ENCODE data around the gene ADAMTSL1.

Gene ADAMTSL1

DNA sequence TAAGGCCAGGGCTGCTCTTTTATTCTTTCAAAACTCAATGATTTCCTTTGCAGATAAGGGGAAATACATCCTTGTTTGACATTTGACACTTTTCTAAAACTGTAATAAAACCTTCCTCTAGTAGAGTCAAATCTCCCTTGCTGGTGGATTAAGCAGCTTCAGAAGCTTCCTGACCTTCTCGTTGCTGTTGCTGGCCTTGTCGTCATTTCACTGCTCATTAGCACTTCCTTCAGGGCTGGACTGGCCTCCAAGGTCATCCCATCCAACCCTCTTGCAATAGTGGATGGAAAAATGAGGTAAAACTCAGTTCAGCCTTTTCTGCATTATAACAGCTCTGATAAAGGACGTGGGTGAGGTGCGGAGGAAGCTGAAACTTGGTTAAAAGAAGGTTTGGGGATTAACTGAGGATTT lies 1.1 kb upstream of the ADAMTSL1 start:
- H3K27me3 ChIP-seq (ENCODE audit: control insufficient read depth, insufficient read depth, low read length) = no peaks in the 10 kb centered on the region
- H3K9me3 ChIP-seq (ENCODE audit: control insufficient read depth, low read length) = no peaks in the 10 kb centered on the region
- no peaks in the 10 kb centered on the region for H3K4me1 ChIP-seq (ENCODE audit: control insufficient read depth, insufficient read depth, low read length)
- H3K4me3 ChIP-seq (ENCODE audit: low read length) = no peak overlapping the region
- H3K36me3 ChIP-seq (ENCODE audit: control insufficient read depth, insufficient read depth, low read length) = no peaks in the 10 kb centered on the region
- no peak overlapping the region for H3K9ac ChIP-seq (ENCODE audit: low read length)

DNA sequence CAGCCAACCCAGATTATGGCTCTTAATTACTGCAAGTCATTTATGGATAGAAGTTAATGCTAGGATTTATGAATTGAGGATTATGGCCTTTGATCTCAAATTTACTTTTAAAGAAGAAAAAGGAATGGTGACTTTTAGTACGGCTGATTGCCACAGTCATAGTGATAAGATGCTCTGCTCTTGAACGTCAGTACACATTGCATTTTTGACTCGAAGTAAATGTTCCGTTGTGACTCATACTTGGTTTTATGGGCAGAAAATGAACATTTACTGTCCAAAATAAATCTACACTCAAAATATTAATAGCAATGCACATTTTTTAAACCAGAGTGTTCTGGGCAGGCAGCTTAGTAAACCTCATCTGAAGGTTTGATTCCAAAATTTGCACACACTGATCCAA lies 830 bp downstream of the ADAMTSL1 start:
- Histone ChIP-seq H3K9me3 (ENCODE audit: control insufficient read depth, low read length) (no peaks in the 10 kb centered on the region), H3K27me3 (ENCODE audit: control insufficient read depth, insufficient read depth, low read length) (no peaks in the 10 kb centered on the region), H3K4me1 (ENCODE audit: control insufficient read depth, insufficient read depth, low read length) (no peaks in the 10 kb centered on the region), H3K36me3 (ENCODE audit: control insufficient read depth, insufficient read depth, low read length) (no peaks in the 10 kb centered on the region), H3K9ac (ENCODE audit: low read length) (no peak overlapping the region), H3K4me3 (ENCODE audit: low read length) (no peak overlapping the region)

DNA sequence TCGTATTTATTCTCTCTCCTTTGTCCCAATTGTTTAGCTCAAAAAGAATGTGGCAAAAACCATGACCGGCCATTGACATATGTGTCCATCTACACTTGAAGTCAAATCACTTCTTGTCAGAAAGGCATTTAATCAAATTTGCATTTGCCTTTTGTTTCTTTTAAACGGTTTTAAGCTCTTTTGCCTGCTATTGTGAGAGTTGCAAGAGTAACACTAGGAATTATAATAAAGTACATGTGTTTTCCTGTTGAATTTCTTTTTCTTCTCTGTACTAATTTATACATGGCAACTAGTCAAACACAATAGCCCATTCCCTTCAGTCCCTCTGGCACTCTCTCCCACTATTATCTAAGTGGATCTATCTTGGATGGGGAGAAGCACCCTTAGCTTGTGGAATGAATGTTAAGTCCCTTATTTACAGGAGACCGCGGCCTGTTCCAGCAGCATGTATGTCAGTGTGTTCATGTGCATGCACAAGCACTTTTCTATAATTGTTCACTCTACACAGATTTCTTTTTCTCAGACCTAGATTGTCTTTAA lies 3.2 kb downstream of the ADAMTSL1 start:
- no peaks in the 10 kb centered on the region for H3K9me3 ChIP-seq (ENCODE audit: control insufficient read depth, low read length)
- H3K36me3 ChIP-seq (ENCODE audit: control insufficient read depth, insufficient read depth, low read length) = no peaks in the 10 kb centered on the region
- H3K9ac ChIP-seq (ENCODE audit: low read length) = no peak overlapping the region
- no peaks in the 10 kb centered on the region for H3K27me3 ChIP-seq (ENCODE audit: control insufficient read depth, insufficient read depth, low read length)
- no peak overlapping the region for H3K4me3 ChIP-seq (ENCODE audit: low read length)
- no peaks in the 10 kb centered on the region for H3K4me1 ChIP-seq (ENCODE audit: control insufficient read depth, insufficient read depth, low read length)

DNA sequence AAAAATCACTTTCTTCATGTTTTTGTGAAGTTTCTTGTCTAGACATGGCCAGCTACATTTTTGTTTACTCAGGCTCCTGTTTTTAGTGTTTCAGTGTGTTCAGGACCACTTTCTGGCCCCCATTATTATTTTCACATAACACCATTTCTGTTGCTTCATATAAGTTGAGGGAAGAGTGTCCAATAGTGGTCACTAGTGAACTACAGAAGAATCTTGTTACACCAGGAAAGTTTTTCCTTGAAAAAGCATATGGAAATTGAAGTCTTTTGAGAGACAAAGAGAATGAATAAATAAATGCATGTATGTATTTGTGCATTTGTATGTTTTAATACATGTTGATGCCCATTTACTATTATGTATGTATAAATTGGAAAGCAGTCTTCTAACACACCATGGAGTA lies 3.8 kb downstream of the ADAMTSL1 start:
- no peaks in the 10 kb centered on the region for H3K36me3 ChIP-seq (ENCODE audit: control insufficient read depth, insufficient read depth, low read length)
- H3K4me1 ChIP-seq (ENCODE audit: control insufficient read depth, insufficient read depth, low read length) = no peaks in the 10 kb centered on the region
- H3K9me3 ChIP-seq (ENCODE audit: control insufficient read depth, low read length) = no peaks in the 10 kb centered on the region
- H3K9ac ChIP-seq (ENCODE audit: low read length) = no peak overlapping the region
- H3K27me3 ChIP-seq (ENCODE audit: control insufficient read depth, insufficient read depth, low read length) = no peaks in the 10 kb centered on the region
- H3K4me3 ChIP-seq (ENCODE audit: low read length) = no peak overlapping the region

DNA sequence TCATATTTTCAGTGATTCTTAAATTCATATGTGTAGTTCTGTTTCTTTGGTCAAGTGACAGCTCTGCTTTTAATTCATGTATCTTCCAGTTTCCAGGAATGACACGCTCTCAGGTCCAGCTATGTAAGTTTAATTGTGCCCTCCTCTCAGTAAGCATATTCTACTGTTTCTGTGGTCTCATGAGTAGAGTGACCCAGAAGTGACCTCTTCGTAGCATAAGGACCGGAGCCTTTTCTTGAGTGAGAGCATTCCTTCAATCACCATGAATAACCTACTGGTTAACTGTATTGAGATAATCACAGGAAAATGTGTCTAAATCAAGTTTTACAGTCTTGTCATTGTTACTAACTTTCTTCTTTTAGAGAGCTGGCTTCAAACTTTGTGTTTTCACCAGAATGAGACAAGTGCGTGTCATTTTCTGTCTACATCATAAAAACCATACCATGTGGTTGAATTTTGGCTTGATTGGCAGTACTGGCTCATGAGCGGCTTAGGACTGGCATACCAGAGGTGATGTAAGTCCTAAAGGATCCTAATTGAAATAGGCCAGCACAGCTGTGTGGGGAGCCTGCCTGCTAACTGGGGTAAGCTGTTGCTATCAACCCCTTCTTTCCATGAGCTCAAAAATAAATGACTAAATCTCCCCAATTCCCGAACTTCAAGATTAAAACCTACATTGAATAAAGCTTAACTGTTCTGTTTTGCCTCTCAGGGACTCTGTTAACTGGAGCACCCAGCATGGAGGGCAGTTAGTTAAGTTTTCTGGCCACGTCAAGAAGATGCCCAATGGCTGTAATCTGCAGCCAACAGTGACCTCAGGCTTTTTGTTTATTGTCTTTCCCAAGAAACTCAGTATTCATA lies 4.8 kb downstream of the ADAMTSL1 start:
- H3K27me3 ChIP-seq (ENCODE audit: control insufficient read depth, insufficient read depth, low read length) = no peaks in the 10 kb centered on the region
- no peaks in the 10 kb centered on the region for H3K9me3 ChIP-seq (ENCODE audit: control insufficient read depth, low read length)
- no peaks in the 10 kb centered on the region for H3K36me3 ChIP-seq (ENCODE audit: control insufficient read depth, insufficient read depth, low read length)
- no peaks in the 10 kb centered on the region for H3K4me1 ChIP-seq (ENCODE audit: control insufficient read depth, insufficient read depth, low read length)
- no peak overlapping the region for H3K4me3 ChIP-seq (ENCODE audit: low read length)
- no peak overlapping the region for H3K9ac ChIP-seq (ENCODE audit: low read length)

DNA sequence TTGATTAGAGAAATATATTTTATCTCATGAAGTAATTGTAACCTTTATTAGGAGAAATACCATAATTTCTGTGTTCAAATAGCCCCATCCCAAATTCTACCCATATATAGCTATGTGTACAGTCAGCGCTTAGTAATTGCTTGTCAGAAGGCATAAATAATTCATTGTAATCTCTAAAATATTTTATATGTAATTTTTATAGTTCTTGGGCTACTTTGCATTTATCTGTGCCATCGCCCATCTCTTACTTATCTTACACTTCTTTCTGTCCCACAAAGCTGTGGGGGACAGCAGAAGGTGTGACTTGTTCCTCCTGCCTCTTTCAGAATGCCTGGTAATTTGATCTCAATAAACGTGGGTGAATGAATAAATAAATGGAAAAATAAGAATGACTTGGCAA lies 5.5 kb downstream of the ADAMTSL1 start:
- no peaks in the 10 kb centered on the region for H3K36me3 ChIP-seq (ENCODE audit: control insufficient read depth, insufficient read depth, low read length)
- H3K9ac ChIP-seq (ENCODE audit: low read length) = no peak overlapping the region

DNA sequence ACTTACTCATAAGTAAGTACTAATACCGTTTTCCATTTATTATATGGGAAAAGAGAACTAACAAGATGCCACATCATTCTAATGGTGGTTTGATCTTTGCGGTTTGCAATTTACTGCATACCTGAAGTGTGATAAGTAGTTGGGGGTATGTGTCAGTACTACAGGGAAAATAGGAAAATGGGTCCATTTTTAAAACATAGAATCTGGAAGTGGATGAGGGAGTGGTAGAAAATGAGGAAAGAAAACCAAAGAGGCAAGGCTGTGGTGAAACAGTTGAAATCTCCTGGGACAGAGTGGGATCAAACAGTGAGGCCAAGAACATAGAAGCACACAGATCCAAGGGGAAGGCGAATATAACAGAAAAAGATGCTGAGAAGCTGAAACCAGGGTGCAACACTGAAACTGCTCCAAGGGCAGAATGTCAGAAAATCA lies 6.7 kb downstream of the ADAMTSL1 start:
- no peaks in the 10 kb centered on the region for H3K4me1 ChIP-seq (ENCODE audit: control insufficient read depth, insufficient read depth, low read length)
- no peak overlapping the region for H3K4me3 ChIP-seq (ENCODE audit: low read length)

More for the DNA sequence above, 5.5 kb downstream of the ADAMTSL1 start:
- Histone ChIP-seq H3K9me3 (ENCODE audit: control insufficient read depth, low read length) (no peaks in the 10 kb centered on the region), H3K4me3 (ENCODE audit: low read length) (no peak overlapping the region), H3K4me1 (ENCODE audit: control insufficient read depth, insufficient read depth, low read length) (no peaks in the 10 kb centered on the region), H3K27me3 (ENCODE audit: control insufficient read depth, insufficient read depth, low read length) (no peaks in the 10 kb centered on the region)

DNA sequence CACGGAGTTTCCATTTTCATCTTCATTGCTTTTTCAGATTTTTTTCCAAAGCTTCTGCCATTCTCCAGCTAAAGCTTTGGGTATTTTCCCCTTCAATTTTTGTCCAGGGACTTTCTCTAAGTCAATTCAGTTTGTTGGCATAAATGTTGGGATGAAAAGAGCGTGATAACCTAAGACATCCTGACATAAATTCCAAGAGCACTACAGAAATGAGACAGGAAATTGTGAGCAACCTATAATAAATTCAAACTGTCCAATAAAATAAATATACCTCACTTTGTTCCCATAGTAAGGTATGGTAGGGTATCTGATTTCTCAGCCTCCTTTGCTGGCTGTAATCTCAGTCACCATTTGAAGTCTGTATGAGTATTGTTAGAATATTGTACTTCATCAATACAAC lies 8.4 kb downstream of the ADAMTSL1 start:
- Histone ChIP-seq H3K4me1 (ENCODE audit: control insufficient read depth, insufficient read depth, low read length) (no peaks in the 10 kb centered on the region), H3K36me3 (ENCODE audit: control insufficient read depth, insufficient read depth, low read length) (no peaks in the 10 kb centered on the region), H3K4me3 (ENCODE audit: low read length) (no peak overlapping the region), H3K9me3 (ENCODE audit: control insufficient read depth, low read length) (no peaks in the 10 kb centered on the region), H3K9ac (ENCODE audit: low read length) (no peak overlapping the region), H3K27me3 (ENCODE audit: control insufficient read depth, insufficient read depth, low read length) (no peaks in the 10 kb centered on the region)

More for the DNA sequence above, 6.7 kb downstream of the ADAMTSL1 start:
- Histone ChIP-seq H3K9me3 (ENCODE audit: control insufficient read depth, low read length) (no peaks in the 10 kb centered on the region), H3K36me3 (ENCODE audit: control insufficient read depth, insufficient read depth, low read length) (no peaks in the 10 kb centered on the region), H3K27me3 (ENCODE audit: control insufficient read depth, insufficient read depth, low read length) (no peaks in the 10 kb centered on the region), H3K9ac (ENCODE audit: low read length) (no peak overlapping the region)

DNA sequence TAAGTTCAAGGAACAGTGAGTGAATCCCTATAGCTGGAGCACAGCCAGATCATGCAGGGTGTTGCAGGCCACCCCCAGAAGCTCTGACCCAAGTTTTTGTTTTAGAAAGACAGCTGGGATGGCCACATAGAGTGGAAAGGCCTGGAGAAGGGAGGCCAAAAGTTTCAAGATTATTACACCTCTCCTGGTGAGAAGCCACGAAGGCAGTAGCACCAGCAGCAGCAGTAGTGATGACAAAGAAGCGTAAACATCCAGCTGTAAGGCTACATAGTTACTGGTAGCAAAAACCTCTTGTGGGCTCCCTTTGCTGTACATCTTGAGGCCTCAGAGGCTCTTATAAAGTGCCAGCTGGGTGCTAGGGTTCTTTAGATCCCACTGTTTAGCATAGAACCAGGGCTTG lies 11.8 kb downstream of the ADAMTSL1 start:
- Histone ChIP-seq H3K27me3 (ENCODE audit: control insufficient read depth, insufficient read depth, low read length) (no peaks in the 10 kb centered on the region), H3K4me1 (ENCODE audit: control insufficient read depth, insufficient read depth, low read length) (no peaks in the 10 kb centered on the region)

DNA sequence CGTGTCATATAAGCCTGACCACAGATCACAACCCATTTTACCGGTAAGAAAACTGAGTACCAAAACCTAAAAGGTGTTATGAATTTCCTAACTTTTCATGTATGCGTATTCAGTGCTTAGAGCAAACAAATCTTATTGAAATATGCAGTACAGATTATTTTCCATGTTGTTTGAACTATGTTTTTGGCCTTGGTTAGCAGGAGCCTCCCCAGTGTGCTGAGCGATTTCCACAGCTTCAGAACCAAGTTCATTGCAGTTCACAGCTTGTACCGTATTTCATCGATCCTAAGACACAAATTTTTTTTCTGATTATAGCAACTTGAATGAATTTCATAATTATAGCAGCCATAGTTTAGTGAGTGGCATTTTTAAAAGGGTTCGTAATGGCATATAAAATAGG lies 13.7 kb downstream of the ADAMTSL1 start:
- no peaks in the 10 kb centered on the region for H3K9me3 ChIP-seq (ENCODE audit: control insufficient read depth, low read length)
- no peaks in the 10 kb centered on the region for H3K36me3 ChIP-seq (ENCODE audit: control insufficient read depth, insufficient read depth, low read length)
- H3K4me3 ChIP-seq (ENCODE audit: low read length) = no peak overlapping the region
- H3K27me3 ChIP-seq (ENCODE audit: control insufficient read depth, insufficient read depth, low read length) = no peaks in the 10 kb centered on the region
- no peaks in the 10 kb centered on the region for H3K4me1 ChIP-seq (ENCODE audit: control insufficient read depth, insufficient read depth, low read length)
- H3K9ac ChIP-seq (ENCODE audit: low read length) = no peak overlapping the region

More for the DNA sequence above, 11.8 kb downstream of the ADAMTSL1 start:
- Histone ChIP-seq H3K36me3 (ENCODE audit: control insufficient read depth, insufficient read depth, low read length) (no peaks in the 10 kb centered on the region), H3K9ac (ENCODE audit: low read length) (no peak overlapping the region), H3K4me3 (ENCODE audit: low read length) (no peak overlapping the region), H3K9me3 (ENCODE audit: control insufficient read depth, low read length) (no peaks in the 10 kb centered on the region)

DNA sequence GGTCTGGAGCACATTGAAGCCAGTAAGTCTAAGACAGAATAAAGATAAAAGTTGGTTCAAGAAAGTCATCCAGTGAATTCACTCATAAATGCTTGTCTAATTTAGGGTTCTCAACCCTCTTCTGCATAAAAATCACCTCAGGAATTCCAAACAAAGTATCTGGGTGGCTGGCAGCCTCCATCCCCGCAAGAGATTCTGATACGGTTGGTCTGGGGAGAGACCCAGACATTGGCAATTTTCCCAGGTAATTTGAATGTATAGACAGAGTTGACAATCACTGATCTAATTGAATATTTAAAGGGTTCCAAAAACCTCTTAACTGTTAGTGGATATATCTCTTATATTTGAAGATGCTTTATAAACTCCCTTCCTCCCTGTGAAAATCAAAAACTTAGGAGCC lies 14.9 kb downstream of the ADAMTSL1 start:
- no peaks in the 10 kb centered on the region for H3K9me3 ChIP-seq (ENCODE audit: control insufficient read depth, low read length)
- H3K4me3 ChIP-seq (ENCODE audit: low read length) = no peak overlapping the region
- no peaks in the 10 kb centered on the region for H3K27me3 ChIP-seq (ENCODE audit: control insufficient read depth, insufficient read depth, low read length)
- no peak overlapping the region for H3K9ac ChIP-seq (ENCODE audit: low read length)
- H3K36me3 ChIP-seq (ENCODE audit: control insufficient read depth, insufficient read depth, low read length) = no peaks in the 10 kb centered on the region
- no peaks in the 10 kb centered on the region for H3K4me1 ChIP-seq (ENCODE audit: control insufficient read depth, insufficient read depth, low read length)

DNA sequence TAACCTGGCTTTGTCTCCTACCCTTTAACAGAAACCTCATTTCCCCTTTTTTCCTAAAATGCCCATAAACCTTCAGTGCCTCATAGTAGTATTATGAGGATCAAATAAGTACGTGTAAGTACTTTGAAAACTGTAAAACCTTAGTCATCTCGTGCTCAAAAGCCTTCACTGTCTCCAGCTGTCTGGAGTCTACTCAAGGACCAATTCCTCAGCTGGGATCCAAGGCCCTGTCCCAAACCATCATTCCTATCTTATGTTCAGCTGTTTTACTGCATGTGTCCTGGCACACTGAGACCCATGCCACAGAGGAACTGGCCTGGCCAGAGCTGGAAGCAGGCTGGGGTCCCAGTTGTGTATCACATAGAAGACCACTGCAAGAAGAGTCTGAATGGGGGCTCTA lies 15.9 kb downstream of the ADAMTSL1 start:
- no peaks in the 10 kb centered on the region for H3K4me1 ChIP-seq (ENCODE audit: control insufficient read depth, insufficient read depth, low read length)
- no peaks in the 10 kb centered on the region for H3K27me3 ChIP-seq (ENCODE audit: control insufficient read depth, insufficient read depth, low read length)
- no peaks in the 10 kb centered on the region for H3K9me3 ChIP-seq (ENCODE audit: control insufficient read depth, low read length)

More for the DNA sequence above, 15.9 kb downstream of the ADAMTSL1 start:
- Histone ChIP-seq H3K36me3 (ENCODE audit: control insufficient read depth, insufficient read depth, low read length) (no peaks in the 10 kb centered on the region), H3K9ac (ENCODE audit: low read length) (no peak overlapping the region), H3K4me3 (ENCODE audit: low read length) (no peak overlapping the region)

Data from mucosa of stomach (tissue), 1 donor.